Cerebellar nuclear complex (tissue), 1 donor: ENCODE data around the gene ARHGEF17.

Source experiments
- DNase-seq, 2 experiments: peaks; one replicate each; lab custom pipeline; 2025; lab: John Stamatoyannopoulos, UW

Gene ARHGEF17

DNA sequence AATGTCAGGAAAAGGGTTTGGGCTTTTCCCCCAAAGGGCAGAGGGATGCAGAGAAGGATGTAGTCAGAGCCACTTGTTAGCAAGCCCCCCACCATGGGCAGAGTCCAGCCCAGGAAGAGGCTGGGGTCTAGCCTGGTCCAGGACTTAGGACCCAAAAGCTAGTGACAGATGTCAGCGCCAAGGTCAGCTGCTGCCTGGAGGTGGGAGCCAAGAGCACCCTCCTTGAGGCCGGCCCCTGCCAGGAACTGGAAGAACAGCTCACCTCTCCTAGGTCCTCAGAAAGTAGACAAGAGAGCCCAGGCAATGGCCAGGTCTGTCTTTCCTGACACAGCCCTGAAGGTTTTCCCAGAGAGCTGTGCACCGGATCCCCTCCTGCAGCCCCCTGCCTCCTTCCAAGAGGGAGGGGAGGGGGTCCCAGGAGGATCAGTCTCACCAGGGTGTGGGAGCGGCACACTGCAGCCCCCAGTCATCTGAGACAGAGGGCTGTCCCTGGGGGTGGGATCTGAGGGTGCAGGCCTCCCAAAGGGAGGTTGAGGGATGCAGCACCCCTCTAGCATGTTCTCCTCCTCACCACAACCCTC, 14.6 kb upstream of the ARHGEF17 start:
- DNase-seq = no peak

DNA sequence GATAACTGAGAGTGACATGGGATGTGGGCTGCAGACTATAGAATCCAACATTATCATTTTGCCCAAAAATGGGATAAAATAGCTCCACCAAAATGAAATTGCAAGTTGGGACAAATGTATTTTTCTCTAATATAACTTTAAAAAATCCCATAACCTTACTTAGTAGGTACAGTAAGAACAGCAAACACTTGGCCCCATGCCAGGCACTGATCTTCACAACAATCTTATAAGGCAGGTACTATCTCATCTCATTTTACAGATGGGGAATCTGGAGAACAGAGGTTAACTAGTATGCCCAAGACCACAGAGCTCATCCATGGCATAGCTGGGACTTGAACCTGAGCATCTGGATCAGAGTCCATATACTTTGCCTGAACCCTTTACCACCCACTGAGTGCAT, 13.5 kb upstream of the ARHGEF17 start:
- no peak for DNase-seq

DNA sequence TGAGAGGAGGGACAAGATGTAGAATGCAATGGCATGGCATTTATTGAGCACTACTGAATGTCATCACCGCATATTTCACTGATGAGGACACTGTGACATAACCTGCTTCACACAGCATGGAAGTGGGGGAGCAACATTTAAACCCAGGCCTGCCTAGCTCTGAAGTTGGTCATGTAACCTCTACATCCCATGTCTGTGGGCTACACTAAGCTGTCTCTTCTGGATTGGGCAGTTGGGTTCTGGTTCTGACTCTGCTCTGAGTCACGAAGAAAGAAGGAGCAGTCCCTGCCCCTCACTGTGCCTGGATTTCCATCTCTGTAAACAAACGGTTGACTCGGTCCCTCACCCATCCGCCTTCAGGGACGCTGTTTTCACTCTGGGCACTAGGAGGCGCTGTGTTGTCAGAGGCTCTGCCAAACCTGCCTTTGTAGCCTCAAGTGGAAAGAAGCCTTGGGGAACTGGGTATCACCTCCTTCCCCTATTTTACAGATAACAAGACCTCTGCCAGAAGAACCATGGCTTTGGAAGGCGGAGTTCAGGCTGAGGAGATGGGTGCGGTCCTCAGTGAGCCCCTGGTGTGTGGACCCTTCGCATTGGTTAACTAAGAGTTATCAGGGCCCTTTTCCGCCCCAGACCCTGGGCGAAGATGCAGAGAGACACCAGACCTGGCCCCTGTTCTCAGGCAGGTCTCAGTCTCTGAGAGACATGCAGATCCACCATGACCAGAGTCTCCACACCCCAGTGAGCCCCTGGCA, 12.7 kb upstream of the ARHGEF17 start:
- no peak for DNase-seq

DNA sequence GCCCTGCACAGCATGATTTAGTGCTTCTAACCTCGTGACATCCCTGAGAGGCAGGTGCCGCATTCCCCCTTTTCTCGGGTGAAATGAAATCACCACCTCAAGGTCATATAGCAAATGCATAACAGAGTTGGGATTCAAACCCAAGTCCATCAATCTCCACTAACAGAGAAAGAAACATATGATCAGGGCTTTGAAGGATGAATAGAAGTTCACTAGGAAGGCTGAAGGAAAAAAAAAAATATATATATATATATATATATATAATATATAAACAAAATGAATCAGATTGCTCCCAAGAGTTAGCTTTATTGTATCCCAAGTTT, 12.1 kb upstream of the ARHGEF17 start:
- no peak for DNase-seq

DNA sequence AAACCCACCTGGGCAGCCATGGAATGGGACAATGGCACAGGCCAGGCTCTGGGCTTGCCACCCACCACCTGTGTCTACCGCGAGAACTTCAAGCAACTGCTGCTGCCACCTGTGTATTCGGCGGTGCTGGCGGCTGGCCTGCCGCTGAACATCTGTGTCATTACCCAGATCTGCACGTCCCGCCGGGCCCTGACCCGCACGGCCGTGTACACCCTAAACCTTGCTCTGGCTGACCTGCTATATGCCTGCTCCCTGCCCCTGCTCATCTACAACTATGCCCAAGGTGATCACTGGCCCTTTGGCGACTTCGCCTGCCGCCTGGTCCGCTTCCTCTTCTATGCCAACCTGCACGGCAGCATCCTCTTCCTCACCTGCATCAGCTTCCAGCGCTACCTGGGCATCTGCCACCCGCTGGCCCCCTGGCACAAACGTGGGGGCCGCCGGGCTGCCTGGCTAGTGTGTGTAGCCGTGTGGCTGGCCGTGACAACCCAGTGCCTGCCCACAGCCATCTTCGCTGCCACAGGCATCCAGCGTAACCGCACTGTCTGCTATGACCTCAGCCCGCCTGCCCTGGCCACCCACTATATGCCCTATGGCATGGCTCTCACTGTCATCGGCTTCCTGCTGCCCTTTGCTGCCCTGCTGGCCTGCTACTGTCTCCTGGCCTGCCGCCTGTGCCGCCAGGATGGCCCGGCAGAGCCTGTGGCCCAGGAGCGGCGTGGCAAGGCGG, 11.4 kb upstream of the ARHGEF17 start:
- no peak for DNase-seq

DNA sequence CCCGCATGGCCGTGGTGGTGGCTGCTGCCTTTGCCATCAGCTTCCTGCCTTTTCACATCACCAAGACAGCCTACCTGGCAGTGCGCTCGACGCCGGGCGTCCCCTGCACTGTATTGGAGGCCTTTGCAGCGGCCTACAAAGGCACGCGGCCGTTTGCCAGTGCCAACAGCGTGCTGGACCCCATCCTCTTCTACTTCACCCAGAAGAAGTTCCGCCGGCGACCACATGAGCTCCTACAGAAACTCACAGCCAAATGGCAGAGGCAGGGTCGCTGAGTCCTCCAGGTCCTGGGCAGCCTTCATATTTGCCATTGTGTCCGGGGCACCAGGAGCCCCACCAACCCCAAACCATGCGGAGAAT, 10.9 kb upstream of the ARHGEF17 start:
- DNase-seq = no peak

DNA sequence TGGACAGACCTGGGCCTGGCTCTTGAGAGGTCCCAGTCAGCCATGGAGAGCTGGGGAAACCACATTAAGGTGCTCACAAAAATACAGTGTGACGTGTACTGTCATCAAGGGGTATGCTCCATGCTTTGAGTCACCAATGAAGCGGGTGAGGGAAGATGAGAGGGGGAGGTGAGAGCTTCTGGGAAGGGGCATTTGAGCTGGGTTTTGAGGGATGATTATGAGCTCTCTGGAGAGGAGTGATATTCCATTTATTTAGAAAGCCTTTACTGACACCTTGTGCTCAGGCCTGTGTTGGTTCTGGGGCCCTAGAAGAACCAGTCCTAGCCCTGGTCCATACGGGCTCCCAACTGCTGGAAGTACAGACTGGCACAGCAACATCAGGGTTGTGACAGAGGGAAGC, 10.4 kb upstream of the ARHGEF17 start:
- DNase-seq = no peak

DNA sequence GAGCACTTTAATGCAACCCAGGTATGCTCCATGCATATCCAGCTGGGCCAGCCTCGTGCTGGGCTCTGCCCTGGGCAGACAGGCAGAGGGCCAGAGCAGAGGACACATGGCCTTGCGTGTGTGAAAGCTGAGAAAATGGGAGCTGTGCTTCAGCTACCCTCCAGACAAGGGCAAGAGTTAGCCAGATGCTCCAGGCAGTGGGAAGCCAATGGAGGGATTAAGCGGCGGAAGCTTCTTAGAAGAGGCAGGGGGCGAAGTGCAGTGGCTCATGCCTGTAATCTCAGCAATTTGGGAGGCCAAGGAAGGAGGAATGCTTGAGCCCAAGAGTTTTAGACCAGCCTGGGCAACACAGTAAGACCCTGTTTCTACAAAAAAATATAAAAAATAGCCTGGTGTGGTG, 9.8 kb upstream of the ARHGEF17 start:
- DNase-seq = no peak

DNA sequence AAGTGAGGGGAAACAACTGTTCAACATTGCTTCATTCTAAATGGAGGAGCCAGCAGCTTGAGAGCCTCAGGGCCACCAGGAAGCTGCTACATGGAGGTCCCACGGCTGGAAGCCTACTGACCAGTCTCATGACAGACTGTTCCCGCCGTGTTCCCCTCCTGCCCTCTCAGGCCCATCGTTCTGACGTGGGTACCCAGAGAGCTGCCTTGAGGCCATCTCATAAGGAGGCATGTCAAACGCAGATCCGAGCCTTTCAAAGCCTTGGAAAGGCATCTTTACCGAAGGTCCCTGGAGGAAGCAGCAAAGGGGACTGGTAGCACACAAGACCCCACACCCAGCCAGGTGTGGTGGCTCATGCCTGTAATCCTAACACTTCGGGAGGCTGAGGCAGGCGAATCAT, 8.3 kb upstream of the ARHGEF17 start:
- DNase-seq = no peak

DNA sequence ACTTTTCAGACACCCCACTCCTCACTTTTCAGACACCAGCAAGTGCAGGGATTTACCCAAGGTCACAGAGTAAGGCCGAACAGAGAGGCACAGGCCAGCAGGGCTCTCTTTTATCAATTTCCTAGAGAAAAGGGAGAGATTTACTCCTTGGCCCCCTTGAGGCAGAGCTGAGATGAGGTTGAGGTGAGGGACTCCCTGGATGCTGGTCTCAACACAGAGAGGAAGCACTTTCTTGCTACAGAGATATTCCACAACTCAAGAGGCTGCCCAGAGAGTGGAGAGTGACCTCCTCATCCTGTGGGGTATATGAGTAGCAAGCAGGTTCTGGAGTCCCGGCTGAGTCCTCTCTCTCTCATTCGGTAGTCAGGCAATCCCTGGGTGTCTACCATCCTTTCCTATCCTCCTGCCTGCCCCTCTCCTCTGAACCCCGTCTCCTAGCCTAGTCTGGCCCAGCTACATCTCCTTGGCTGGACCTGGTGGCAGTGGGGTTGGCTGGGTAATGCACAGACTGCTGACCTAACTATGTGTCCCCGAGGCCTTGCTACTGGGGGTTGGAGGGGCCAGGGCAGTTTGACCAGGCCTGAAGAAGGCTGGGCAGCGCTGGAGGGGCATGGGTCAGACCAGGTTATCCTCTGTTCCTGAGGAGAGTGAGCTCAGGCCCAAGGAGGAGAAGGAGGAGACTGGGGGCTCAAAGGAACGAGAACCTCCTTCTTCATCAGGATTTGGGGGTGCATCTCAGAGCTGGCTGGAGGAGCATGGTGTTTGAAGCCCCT, 1.8 kb upstream of the ARHGEF17 start:
- no peak for DNase-seq

DNA sequence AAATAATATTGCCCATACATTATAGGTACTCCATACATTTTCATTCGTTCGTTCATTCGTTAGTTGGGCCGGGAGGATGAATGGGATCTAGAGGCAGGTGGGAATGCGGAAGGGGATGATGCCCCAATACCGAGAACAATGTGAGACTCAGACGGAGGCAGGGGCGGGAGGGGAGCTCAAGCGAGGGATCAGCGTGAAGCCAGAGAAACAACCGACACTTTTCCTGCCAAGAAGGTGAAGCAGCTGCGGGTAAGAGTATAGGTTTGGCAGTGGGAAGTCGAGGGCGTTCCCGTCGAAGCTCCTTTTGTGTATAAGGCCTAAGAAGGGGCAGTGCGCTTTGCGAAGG, 1.1 kb upstream of the ARHGEF17 start:
- DNase-seq = no peak

DNA sequence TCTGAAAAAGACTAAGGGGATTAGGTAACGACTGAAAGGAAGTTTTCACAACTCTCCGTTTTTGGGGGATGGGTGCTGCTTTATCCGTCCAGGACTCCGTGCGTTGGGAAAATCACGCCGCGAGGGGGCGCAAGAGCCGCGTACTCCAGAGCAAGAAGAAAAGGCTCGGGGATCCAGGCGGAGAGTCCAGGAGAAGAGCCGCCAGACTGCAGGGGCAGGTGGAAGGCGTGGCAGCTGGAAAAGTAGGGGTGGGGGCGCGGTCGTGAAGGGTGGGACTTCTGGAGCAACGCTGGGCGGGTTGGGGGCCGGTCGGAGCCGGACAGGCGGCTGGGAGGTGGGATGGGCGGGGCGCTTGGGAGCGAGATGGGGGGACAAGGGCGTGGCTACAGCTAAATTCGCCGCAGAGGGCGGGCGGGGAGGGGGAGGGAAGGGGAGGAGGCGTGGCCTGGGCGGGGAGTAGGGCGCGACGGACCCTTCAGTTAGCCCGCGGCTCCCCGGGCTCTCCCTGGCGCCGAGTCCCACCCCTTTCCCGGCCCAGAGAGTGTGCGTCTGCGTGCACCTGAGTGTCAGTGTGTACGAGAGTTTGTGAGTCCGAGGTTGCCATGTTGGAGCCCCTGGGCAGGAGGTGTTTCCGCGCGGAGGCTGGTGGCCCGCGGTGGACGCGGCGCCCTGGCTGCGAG, 613 bp upstream of the ARHGEF17 start:
- DNase-seq = peak in 1 of 2 experiments; percentile 69

DNA sequence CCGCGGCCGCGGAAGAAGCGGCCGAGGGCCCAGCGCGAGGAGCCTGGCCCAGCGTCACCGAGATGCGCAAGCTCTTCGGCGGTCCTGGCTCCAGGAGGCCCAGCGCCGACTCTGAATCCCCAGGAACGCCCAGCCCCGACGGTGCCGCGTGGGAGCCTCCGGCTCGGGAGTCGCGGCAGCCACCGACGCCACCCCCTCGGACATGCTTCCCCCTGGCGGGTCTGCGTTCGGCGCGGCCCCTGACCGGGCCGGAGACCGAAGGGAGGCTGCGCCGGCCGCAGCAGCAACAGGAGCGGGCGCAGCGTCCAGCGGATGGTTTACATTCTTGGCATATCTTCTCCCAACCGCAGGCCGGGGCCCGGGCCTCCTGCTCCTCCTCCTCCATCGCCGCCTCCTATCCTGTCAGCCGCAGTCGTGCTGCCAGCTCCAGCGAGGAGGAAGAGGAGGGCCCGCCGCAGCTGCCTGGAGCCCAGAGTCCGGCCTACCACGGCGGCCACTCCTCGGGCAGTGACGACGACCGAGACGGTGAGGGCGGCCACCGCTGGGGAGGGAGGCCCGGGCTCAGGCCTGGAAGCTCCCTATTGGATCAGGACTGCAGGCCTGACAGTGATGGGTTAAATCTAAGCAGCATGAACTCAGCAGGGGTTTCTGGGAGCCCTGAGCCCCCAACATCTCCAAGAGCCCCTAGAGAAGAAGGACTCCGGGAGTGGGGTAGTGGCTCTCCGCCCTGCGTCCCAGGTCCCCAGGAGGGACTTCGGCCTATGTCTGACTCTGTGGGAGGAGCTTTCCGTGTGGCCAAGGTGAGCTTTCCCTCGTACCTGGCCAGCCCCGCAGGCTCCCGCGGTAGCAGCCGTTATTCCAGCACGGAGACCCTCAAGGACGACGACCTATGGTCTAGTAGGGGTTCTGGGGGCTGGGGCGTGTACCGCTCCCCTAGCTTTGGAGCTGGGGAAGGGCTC, 1.2 kb downstream of the ARHGEF17 start:
- DNase-seq = no peak

DNA sequence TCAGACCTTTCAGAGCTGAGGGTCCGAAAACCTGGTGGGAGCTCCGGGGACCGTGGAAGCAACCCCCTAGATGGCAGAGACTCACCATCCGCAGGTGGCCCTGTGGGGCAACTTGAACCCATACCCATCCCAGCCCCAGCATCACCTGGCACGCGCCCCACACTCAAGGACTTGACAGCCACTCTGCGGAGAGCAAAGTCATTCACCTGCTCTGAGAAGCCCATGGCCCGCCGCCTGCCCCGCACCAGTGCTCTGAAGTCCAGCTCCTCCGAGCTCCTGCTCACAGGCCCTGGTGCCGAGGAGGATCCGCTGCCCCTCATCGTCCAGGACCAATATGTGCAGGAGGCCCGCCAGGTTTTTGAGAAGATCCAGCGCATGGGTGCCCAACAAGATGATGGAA, 2.0 kb downstream of the ARHGEF17 start:
- no peak for DNase-seq

DNA sequence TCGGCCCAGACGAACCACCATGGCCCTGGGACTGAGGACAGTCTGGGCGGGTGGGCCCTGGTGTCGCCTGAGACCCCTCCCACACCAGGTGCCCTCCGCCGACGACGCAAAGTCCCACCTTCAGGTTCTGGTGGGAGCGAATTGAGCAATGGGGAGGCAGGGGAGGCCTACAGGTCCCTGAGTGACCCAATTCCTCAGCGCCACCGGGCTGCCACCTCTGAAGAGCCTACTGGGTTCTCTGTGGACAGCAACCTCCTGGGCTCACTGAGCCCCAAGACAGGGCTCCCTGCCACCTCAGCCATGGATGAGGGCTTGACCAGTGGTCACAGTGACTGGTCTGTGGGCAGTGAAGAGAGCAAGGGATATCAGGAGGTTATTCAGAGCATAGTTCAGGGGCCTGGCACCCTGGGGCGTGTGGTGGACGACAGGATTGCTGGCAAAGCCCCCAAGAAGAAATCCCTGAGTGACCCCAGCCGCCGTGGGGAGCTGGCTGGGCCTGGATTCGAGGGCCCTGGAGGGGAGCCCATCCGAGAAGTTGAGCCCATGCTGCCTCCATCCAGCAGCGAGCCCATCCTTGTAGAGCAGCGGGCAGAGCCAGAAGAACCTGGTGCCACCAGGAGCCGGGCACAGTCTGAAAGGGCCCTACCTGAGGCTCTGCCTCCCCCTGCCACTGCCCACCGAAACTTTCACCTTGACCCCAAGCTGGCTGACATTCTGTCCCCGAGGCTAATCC, 2.8 kb downstream of the ARHGEF17 start:
- DNase-seq = no peak

DNA sequence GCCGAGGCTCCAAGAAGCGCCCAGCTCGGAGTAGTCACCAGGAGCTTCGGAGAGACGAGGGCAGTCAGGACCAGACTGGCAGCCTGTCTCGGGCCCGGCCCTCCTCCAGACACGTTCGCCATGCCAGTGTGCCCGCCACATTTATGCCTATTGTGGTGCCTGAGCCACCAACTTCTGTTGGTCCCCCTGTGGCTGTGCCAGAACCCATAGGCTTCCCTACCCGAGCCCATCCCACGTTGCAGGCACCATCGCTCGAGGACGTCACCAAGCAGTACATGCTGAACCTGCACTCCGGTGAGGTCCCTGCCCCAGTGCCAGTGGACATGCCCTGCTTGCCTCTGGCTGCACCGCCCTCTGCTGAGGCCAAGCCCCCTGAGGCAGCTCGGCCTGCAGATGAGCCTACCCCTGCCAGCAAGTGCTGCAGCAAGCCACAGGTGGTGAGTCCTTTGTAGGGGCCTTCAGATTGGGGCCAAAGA, 3.4 kb downstream of the ARHGEF17 start:
- no peak for DNase-seq

DNA sequence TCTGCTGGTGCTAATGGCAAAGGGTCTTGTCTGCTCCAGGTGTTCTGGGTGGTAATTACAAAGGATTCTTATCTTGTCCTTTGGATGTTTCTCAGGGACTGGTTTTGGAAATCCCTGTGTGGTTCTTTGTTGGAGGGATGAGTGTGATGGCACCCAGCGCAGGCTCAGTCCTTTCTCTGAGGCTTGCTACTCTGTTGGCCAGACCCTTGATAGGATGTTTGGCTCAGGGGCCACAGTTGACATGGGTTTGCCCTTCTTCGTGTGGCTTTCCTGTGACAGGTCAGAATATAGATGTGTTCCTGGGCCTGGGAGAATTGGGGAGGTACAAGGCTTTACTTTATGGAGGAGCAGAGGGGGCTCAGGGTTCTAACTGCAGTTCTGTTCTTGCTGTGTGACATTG, 4.0 kb downstream of the ARHGEF17 start:
- no peak for DNase-seq

DNA sequence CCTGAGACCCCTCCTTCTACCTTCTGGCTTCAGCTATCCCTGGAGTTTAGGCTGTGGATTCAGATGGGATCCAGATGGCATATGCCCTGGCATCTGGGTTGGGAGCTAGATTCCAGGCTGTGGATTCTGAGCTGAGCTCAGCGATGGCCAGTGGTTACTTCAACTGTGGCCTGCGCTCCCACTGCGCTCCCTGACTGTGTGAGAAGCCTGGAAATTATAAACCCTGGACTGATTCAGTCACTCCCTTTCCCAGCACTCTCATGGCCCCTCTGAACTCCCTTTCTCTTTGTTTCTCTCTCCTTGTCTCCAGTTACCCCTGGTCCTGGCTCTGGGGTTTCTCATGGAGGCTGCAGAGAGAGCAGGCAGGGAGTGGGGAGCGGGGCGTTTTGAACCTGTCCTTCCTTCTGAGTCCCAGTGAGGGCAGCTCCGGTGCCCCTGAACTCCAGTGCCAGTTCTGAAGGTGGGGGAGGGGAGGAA, 4.8 kb downstream of the ARHGEF17 start:
- no peak for DNase-seq

DNA sequence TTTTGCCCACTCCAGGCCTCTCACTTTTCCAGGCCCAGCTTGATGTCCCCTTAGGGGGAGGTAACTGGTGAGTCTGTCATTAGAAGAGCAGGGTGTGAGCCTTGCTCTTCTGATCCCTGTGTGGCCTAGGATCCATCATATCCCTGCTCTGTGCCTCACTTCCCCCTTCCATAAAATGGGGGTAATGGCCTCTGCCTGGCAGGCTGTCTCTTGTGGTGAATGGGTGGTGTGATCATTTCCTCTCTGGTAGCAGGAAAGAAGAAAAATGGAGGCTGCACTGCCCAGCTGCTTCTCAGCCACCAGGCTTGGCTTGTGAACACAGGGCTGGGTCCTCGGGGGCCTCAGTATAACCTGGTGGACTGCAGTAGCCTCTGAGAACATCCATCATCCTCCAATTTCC, 5.6 kb downstream of the ARHGEF17 start:
- DNase-seq = no peak
